ENCODE data around the gene NOTCH2NLA.
"Not testable (repeated sequence)": the region's sequence is repeated elsewhere in the genome, so short reads cannot be mapped to it uniquely, and the experiment has no call there.

GRCh38 chr1:146236026-146236601 lies 7.3 kb upstream of the NOTCH2NLA start:
- not testable (repeated sequence) for TF ChIP-seq CTCF, POLR2AphosphoS5 (IDR thresholded peaks at IDR 0.05)

Measured in upper lobe of left lung (tissue), 4 donors.